DOHH2 (cell line): ENCODE data around the gene OOSP4A.

Experiments
- H3F3A ChIP-seq: fragments of 200-600 bp; sonication (generic), shearing (Covaris generic); 2 replicates; pipeline ENCODE4 v1.6.0; 2016; ENCODE audit warnings: antibody characterized with exemption, mild to moderate bottlenecking; ENCODE audit not compliant: control insufficient read depth, insufficient read depth
- H3K27ac ChIP-seq: fragments of 200-600 bp; sonication (generic); 2 replicates; pipeline ENCODE4 v1.5.1; 2014; ENCODE audit warnings: low read depth, mild to moderate bottlenecking, low read length, moderate library complexity
- H3K27me3 ChIP-seq: fragments of 200-600 bp; sonication (generic); 2 replicates; pipeline ENCODE4 v1.6.1; 2014; ENCODE audit warnings: mild to moderate bottlenecking, low read length, mixed read lengths; ENCODE audit not compliant: control insufficient read depth
- H3K36me3 ChIP-seq: fragments of 200-600 bp; sonication (generic); 2 replicates; pipeline ENCODE4 v1.6.1; 2014; ENCODE audit warnings: mild to moderate bottlenecking, low read length, moderate library complexity, mixed read lengths; ENCODE audit not compliant: control insufficient read depth
- H3K4me1 ChIP-seq: fragments of 200-600 bp; sonication (generic); 2 replicates; pipeline ENCODE4 v1.6.1; 2014; ENCODE audit warnings: mild to moderate bottlenecking, low read length, mixed read lengths; ENCODE audit not compliant: control insufficient read depth
- H3K4me2 ChIP-seq: fragments of 200-600 bp; sonication (generic); 2 replicates; pipeline ENCODE4 v1.6.0; 2014; ENCODE audit warnings: mild to moderate bottlenecking, low read length, moderate library complexity
- H3K4me3 ChIP-seq: fragments of 200-600 bp; sonication (generic); 2 replicates; pipeline ENCODE4 v1.5.1; 2014; ENCODE audit warnings: mild to moderate bottlenecking, low read length, mixed read lengths
- H3K79me2 ChIP-seq: fragments of 200-600 bp; sonication (generic); 2 replicates; pipeline ENCODE4 v1.6.1; 2014; ENCODE audit warnings: mild to moderate bottlenecking, low read length, mixed read lengths; ENCODE audit not compliant: control insufficient read depth
- H3K9me2 ChIP-seq: fragments of 200-600 bp; sonication (generic); replicated peaks from 2 replicates; pipeline ENCODE4 v1.6.1; 2014; ENCODE audit warnings: mild to moderate bottlenecking, low read length, mixed read lengths; ENCODE audit not compliant: control insufficient read depth
- H3K9me3 ChIP-seq: fragments of 200-600 bp; sonication (generic); 2 replicates; pipeline ENCODE4 v1.6.1; 2014; ENCODE audit warnings: antibody characterized with exemption, low read length, mixed read lengths; ENCODE audit not compliant: control insufficient read depth, insufficient read depth
- H4K20me1 ChIP-seq: fragments of 200-600 bp; sonication (generic); 2 replicates; pipeline ENCODE4 v1.6.0; 2014; ENCODE audit warnings: low read depth, mild to moderate bottlenecking, antibody characterized with exemption, low read length, moderate library complexity; ENCODE audit not compliant: control insufficient read depth, insufficient read depth
- CTCF ChIP-seq: fragments of 200-600 bp; sonication (generic); IDR thresholded peaks from one replicate; pipeline ENCODE4 v1.5.1; 2014; ENCODE audit warnings: antibody characterized with exemption, mild to moderate bottlenecking, low read depth, low read length; ENCODE audit not compliant: poor library complexity, severe bottlenecking
- EZH2phosphoT487 ChIP-seq: fragments of 200-600 bp; sonication (generic); IDR thresholded peaks from 2 replicates; pipeline ENCODE4 v1.6.1; 2017; ENCODE audit warnings: borderline replicate concordance, mild to moderate bottlenecking, antibody characterized with exemption, low read length, moderate library complexity, mixed read lengths

OOSP4A gene

GRCh38 chr11:59957094-59957493 lies 6.7 kb upstream of the OOSP4A start:
- Histone ChIP-seq H4K20me1 (no peaks in the 10 kb centered on the region), H3K79me2 (no peaks in the 10 kb centered on the region), H3K27me3 (no peaks in the 10 kb centered on the region), H3K4me1 (no peaks in the 10 kb centered on the region), H3K9me3 (no peaks in the 10 kb centered on the region), H3K9me2 (no peaks in the 10 kb centered on the region), H3K4me2 (no peak overlapping the region), H3K27ac (no peak overlapping the region), H3F3A (no peaks in the 10 kb centered on the region), H3K36me3 (no peaks in the 10 kb centered on the region), H3K4me3 (no peak overlapping the region)
- TF ChIP-seq EZH2phosphoT487 (no peak), CTCF (no peak)

GRCh38 chr11:59960502-59961381 lies 3.1 kb upstream of the OOSP4A start:
- TF ChIP-seq CTCF (no peak), EZH2phosphoT487 (no peak)

GRCh38 chr11:59962107-59962482 lies 1.7 kb upstream of the OOSP4A start:
- no peaks in the 10 kb centered on the region for H3K9me2 ChIP-seq
- no peaks in the 10 kb centered on the region for H3F3A ChIP-seq
- no peaks in the 10 kb centered on the region for H4K20me1 ChIP-seq
- H3K27me3 ChIP-seq, result no peaks in the 10 kb centered on the region
- no peaks in the 10 kb centered on the region for H3K9me3 ChIP-seq
- no peaks in the 10 kb centered on the region for H3K79me2 ChIP-seq
- no peak for TF ChIP-seq EZH2phosphoT487
- no peak for TF ChIP-seq CTCF
- H3K4me1 ChIP-seq, result no peaks in the 10 kb centered on the region
- no peak overlapping the region for H3K27ac ChIP-seq
- H3K36me3 ChIP-seq, result no peaks in the 10 kb centered on the region
- no peak overlapping the region for H3K4me2 ChIP-seq
- H3K4me3 ChIP-seq, result no peak overlapping the region

More at GRCh38 chr11:59960502-59961381, 3.1 kb upstream of the OOSP4A start:
- Histone ChIP-seq H3F3A (no peaks in the 10 kb centered on the region), H3K36me3 (no peaks in the 10 kb centered on the region), H4K20me1 (no peaks in the 10 kb centered on the region), H3K9me2 (no peaks in the 10 kb centered on the region), H3K79me2 (no peaks in the 10 kb centered on the region), H3K4me2 (no peak overlapping the region), H3K27me3 (no peaks in the 10 kb centered on the region), H3K4me3 (no peak overlapping the region), H3K9me3 (no peaks in the 10 kb centered on the region), H3K27ac (no peak overlapping the region), H3K4me1 (no peaks in the 10 kb centered on the region)
